Measurements from ENCODE around the gene CDK5R2. TPM values are rescaled to one million over a fixed set of nuclear protein-coding genes. Genes with fewer than 3 reads are reported as not detected.

Gene CDK5R2
- total and polyA plus RNA-seq, 2 donors (not counting 1 experiment from before 2014, with no cell fraction given): 0.05 to 0.17 TPM

DNA sequence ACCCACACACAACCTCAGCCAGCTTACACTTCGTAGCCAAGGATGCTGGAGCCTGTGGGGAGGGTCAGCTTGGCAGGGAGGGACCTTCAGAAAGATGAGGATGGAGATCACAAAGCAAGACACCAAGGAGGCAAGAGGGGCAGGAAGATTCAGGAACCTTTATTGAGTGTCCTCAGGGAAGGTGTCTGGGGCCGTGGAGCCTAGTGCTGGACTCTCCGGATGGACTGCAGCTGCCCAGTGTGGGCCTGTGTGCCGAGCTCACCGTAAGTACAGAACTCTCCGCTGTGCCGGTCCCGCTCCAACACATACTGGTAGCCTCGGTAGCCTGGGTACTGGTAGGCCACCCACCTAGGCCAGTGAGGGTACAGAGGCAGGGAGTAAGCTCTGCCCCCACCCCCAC, 30.6 kb downstream of the CDK5R2 start:
- DNase-seq (ENCODE audit: low read depth in 2 of 2): no peak
- H3K9me3 ChIP-seq (ENCODE audit: control insufficient read depth, insufficient read depth, low read depth, low read length): no peaks in the 10 kb centered on the region
- H3K79me2 ChIP-seq (ENCODE audit: control insufficient read depth, insufficient read depth, low read length): no peaks in the 10 kb centered on the region
- no peak overlapping the region for H3K4me2 ChIP-seq (ENCODE audit: extremely low read depth, insufficient read depth, low read length)
- H2AFZ ChIP-seq (ENCODE audit: low read length): no peak overlapping the region
- no peaks in the 10 kb centered on the region for H3K36me3 ChIP-seq (ENCODE audit: control insufficient read depth, insufficient read depth, low read length)
- H3K27me3 ChIP-seq (ENCODE audit: control insufficient read depth, insufficient read depth, low read length): peaks cover 77% of the 10 kb centered on the region
- H3K27ac ChIP-seq (ENCODE audit: insufficient read depth, low read length): no peak overlapping the region
- H3K4me3 ChIP-seq (replicated peaks in 1 of 4; ENCODE audit: control extremely low read depth in 1 of 4, insufficient read depth in 1 of 4, low read depth in 3 of 4, low read length in 4 of 4): no peak overlapping the region
- no peaks in the 10 kb centered on the region for H3K4me1 ChIP-seq (ENCODE audit: control insufficient read depth, extremely low read depth, insufficient read depth, low read length)
- no peaks in the 10 kb centered on the region for H4K20me1 ChIP-seq (ENCODE audit: control insufficient read depth, extremely low read depth, insufficient read depth, low read length)
- TF ChIP-seq, protein P1, sequence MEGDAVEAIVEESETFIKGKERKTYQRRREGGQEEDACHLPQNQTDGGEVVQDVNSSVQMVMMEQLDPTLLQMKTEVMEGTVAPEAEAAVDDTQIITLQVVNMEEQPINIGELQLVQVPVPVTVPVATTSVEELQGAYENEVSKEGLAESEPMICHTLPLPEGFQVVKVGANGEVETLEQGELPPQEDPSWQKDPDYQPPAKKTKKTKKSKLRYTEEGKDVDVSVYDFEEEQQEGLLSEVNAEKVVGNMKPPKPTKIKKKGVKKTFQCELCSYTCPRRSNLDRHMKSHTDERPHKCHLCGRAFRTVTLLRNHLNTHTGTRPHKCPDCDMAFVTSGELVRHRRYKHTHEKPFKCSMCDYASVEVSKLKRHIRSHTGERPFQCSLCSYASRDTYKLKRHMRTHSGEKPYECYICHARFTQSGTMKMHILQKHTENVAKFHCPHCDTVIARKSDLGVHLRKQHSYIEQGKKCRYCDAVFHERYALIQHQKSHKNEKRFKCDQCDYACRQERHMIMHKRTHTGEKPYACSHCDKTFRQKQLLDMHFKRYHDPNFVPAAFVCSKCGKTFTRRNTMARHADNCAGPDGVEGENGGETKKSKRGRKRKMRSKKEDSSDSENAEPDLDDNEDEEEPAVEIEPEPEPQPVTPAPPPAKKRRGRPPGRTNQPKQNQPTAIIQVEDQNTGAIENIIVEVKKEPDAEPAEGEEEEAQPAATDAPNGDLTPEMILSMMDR (conservative IDR thresholded peaks at IDR 0.05 in 1 of 2, IDR thresholded peaks at IDR 0.05 in 1 of 2; ENCODE audit: low read depth in 1 of 2, low read length in 2 of 2): no peak
- TF ChIP-seq EZH2 (IDR thresholded peaks at IDR 0.05; ENCODE audit: low read length, missing control alignments): no peak
- no peak overlapping the region for H3K9ac ChIP-seq (ENCODE audit: insufficient read depth, low read length)

DNA sequence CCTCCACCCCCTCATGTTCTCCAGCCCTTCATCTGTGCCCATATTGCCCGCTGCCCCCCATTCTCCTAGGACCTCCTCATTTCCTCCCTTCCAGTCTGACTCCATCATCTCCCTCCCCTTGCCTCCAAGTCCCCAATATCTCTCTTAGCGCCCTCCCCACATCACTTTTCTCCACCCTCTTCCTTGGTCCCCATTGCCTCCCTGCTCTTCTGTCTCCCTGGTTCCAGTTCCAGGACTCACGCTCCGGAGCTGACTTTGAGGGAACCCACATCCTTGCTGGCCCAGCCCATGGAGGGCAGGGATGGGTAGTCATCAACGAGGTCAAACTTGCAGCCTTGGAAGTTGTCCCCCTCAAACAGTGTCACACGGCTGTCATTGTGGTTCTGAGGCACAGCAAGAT, 31.1 kb downstream of the CDK5R2 start:
- H3K4me1 ChIP-seq (ENCODE audit: control insufficient read depth, extremely low read depth, insufficient read depth, low read length): no peaks in the 10 kb centered on the region
- H4K20me1 ChIP-seq (ENCODE audit: control insufficient read depth, extremely low read depth, insufficient read depth, low read length): no peaks in the 10 kb centered on the region
- TF ChIP-seq EZH2 (IDR thresholded peaks at IDR 0.05; ENCODE audit: low read length, missing control alignments): no peak
- TF ChIP-seq, protein P1 (conservative IDR thresholded peaks at IDR 0.05 in 1 of 2, IDR thresholded peaks at IDR 0.05 in 1 of 2; ENCODE audit: low read depth in 1 of 2, low read length in 2 of 2): no peak
- no peak overlapping the region for H2AFZ ChIP-seq (ENCODE audit: low read length)
- H3K79me2 ChIP-seq (ENCODE audit: control insufficient read depth, insufficient read depth, low read length): no peaks in the 10 kb centered on the region
- DNase-seq (ENCODE audit: low read depth in 2 of 2): no peak
- no peak overlapping the region for H3K9ac ChIP-seq (ENCODE audit: insufficient read depth, low read length)
- H3K27me3 ChIP-seq (ENCODE audit: control insufficient read depth, insufficient read depth, low read length): peaks cover 82% of the 10 kb centered on the region
- H3K9me3 ChIP-seq (ENCODE audit: control insufficient read depth, insufficient read depth, low read depth, low read length): no peaks in the 10 kb centered on the region
- H3K27ac ChIP-seq (ENCODE audit: insufficient read depth, low read length): no peak overlapping the region
- no peak overlapping the region for H3K4me3 ChIP-seq (replicated peaks in 1 of 4; ENCODE audit: control extremely low read depth in 1 of 4, insufficient read depth in 1 of 4, low read depth in 3 of 4, low read length in 4 of 4)
- no peaks in the 10 kb centered on the region for H3K36me3 ChIP-seq (ENCODE audit: control insufficient read depth, insufficient read depth, low read length)
- no peak overlapping the region for H3K4me2 ChIP-seq (ENCODE audit: extremely low read depth, insufficient read depth, low read length)

DNA sequence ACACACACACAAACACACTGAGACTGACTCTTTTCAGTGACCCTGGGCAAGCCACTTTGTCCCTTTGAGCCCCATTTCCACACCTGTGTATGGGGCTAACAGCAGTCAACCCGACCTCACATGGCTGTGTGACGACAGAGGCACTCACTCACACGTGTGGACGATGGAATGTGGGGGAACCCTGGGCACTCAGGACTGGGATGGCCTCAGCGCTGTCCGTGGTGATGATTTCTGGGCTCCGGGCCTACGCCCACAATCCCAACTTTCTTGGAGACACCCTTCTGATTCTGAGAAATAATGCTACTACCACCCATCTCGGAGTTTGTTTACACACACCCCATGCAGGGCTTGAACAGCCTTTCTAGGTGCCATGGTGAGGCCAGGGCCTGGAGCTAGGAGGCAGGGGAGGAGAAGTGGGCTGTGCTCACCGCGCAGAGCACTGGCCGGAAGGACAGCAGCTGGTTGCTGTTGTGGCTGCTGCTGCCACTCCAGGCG, 32.3 kb downstream of the CDK5R2 start:
- H3K36me3 ChIP-seq (ENCODE audit: control insufficient read depth, insufficient read depth, low read length): no peaks in the 10 kb centered on the region
- DNase-seq (ENCODE audit: low read depth in 2 of 2): peak; percentile 19 to 32
- no peak overlapping the region for H3K27ac ChIP-seq (ENCODE audit: insufficient read depth, low read length)
- no peaks in the 10 kb centered on the region for H4K20me1 ChIP-seq (ENCODE audit: control insufficient read depth, extremely low read depth, insufficient read depth, low read length)
- no peak overlapping the region for H3K4me2 ChIP-seq (ENCODE audit: extremely low read depth, insufficient read depth, low read length)
- H3K79me2 ChIP-seq (ENCODE audit: control insufficient read depth, insufficient read depth, low read length): no peaks in the 10 kb centered on the region
- TF ChIP-seq EZH2 (IDR thresholded peaks at IDR 0.05; ENCODE audit: low read length, missing control alignments): peak; percentile 65
- TF ChIP-seq, protein P1 (conservative IDR thresholded peaks at IDR 0.05 in 1 of 2, IDR thresholded peaks at IDR 0.05 in 1 of 2; ENCODE audit: low read depth in 1 of 2, low read length in 2 of 2): no peak
- no peak overlapping the region for H2AFZ ChIP-seq (ENCODE audit: low read length)
- peaks cover 74% of the 10 kb centered on the region for H3K27me3 ChIP-seq (ENCODE audit: control insufficient read depth, insufficient read depth, low read length)
- no peak overlapping the region for H3K9ac ChIP-seq (ENCODE audit: insufficient read depth, low read length)
- no peaks in the 10 kb centered on the region for H3K9me3 ChIP-seq (ENCODE audit: control insufficient read depth, insufficient read depth, low read depth, low read length)
- H3K4me3 ChIP-seq (replicated peaks in 1 of 4; ENCODE audit: control extremely low read depth in 1 of 4, insufficient read depth in 1 of 4, low read depth in 3 of 4, low read length in 4 of 4): no peak overlapping the region
- H3K4me1 ChIP-seq (ENCODE audit: control insufficient read depth, extremely low read depth, insufficient read depth, low read length): no peaks in the 10 kb centered on the region

Measured in fibroblast of lung (primary cell).